Measurements from ENCODE around the gene COL26A1. TPM values are rescaled to one million over a fixed set of nuclear protein-coding genes. Genes with fewer than 3 reads are reported as not detected.

Gene COL26A1
- total RNA-seq, 3 donors from 2014 or later (not counting 1 experiment from before 2014, with no cell fraction given), result 0.16 TPM; not detected in 2

DNA sequence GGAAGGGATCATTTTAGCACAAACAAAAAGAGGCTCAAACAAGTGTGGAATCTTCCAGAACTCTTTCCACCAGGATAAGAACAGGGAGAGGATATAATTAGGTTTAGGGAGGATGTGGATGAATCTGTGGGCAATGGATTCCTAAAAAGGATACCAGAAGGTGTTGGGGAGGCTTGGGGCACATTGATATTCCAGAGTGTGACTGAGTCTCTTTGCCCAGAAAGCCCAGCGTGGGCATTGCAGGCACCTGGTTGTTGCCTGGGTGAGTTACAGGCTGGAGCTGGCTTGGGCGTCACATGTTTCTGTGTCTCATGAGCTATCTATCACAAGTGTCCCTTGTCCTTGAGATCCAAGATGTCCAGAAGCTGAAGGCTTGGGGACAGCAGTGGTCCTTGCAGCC is 3.3 kb downstream of the COL26A1 start:
- intact Hi-C loops (cut with micrococcal nuclease), result loop anchor here (5.0 to 10.0 kb wide), 2 partner anchors 46 to 169 kb away; no protein-coding TSS in a partner anchor
- H3K27me3 Mint-ChIP-seq (ENCODE audit: low read depth in 2 of 2), result peaks cover 25 to 30% of the 10 kb centered on the region in 2 donors
- Histone ChIP-seq H3K4me1 (ENCODE audit: control insufficient read depth, insufficient read depth, low read length) (peaks cover 9% of the 10 kb centered on the region), H3K27me3 (ENCODE audit: control insufficient read depth, insufficient read depth, low read length) (peaks cover 9% of the 10 kb centered on the region), H3K9me3 (ENCODE audit: control insufficient read depth, insufficient read depth, low read length) (no peaks in the 10 kb centered on the region), H3K27ac (ENCODE audit: low read length) (no peak overlapping the region), H3K36me3 (ENCODE audit: control insufficient read depth, insufficient read depth, low read length) (no peaks in the 10 kb centered on the region), H3K4me3 (ENCODE audit: low read length) (no peak overlapping the region)
- ATAC-seq, result no peak
- 85% methylated on average over 2 of the region's 2 CpGs for WGBS (ENCODE audit: insufficient coverage)
- H3K27ac Mint-ChIP-seq, result no peak overlapping the region
- no peaks in the 10 kb centered on the region for H3K9me3 Mint-ChIP-seq
- H3K36me3 Mint-ChIP-seq, result no peaks in the 10 kb centered on the region
- H3K4me3 Mint-ChIP-seq, result no peak overlapping the region
- DNase-seq, result no peak
- H3K4me1 Mint-ChIP-seq, result peaks cover 0 to 5% of the 10 kb centered on the region in 2 donors
- TF ChIP-seq, protein P1, sequence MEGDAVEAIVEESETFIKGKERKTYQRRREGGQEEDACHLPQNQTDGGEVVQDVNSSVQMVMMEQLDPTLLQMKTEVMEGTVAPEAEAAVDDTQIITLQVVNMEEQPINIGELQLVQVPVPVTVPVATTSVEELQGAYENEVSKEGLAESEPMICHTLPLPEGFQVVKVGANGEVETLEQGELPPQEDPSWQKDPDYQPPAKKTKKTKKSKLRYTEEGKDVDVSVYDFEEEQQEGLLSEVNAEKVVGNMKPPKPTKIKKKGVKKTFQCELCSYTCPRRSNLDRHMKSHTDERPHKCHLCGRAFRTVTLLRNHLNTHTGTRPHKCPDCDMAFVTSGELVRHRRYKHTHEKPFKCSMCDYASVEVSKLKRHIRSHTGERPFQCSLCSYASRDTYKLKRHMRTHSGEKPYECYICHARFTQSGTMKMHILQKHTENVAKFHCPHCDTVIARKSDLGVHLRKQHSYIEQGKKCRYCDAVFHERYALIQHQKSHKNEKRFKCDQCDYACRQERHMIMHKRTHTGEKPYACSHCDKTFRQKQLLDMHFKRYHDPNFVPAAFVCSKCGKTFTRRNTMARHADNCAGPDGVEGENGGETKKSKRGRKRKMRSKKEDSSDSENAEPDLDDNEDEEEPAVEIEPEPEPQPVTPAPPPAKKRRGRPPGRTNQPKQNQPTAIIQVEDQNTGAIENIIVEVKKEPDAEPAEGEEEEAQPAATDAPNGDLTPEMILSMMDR (IDR thresholded peaks at IDR 0.05), result no peak

DNA sequence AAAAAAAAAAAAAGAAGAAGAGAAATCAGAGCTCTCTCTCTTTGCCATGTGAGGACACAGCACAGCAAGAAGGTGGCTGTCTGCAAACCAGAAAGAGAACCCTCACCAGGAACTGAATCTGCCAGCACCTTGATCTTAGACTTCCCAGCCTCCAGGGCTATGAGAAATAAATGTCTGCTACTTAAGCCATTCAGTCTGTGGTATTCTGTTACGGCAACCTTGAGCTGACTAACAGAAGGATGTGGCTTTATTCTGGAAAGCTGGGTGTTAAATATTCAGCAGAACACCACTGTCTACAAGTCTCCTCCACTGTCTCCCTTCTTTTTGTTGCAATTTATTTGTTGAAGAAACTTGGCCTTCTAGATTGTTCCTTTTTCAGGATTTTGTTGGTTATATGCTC is 5.0 kb downstream of the COL26A1 start:
- ATAC-seq (peak in 1 of 3 donors; percentile 42), DNase-seq (no peak)
- Histone ChIP-seq H3K9me3 (ENCODE audit: control insufficient read depth, insufficient read depth, low read length) (no peaks in the 10 kb centered on the region), H3K27ac (ENCODE audit: low read length) (no peak overlapping the region), H3K4me1 (ENCODE audit: control insufficient read depth, insufficient read depth, low read length) (peaks cover 6% of the 10 kb centered on the region), H3K36me3 (ENCODE audit: control insufficient read depth, insufficient read depth, low read length) (no peaks in the 10 kb centered on the region), H3K4me3 (ENCODE audit: low read length) (no peak overlapping the region), H3K27me3 (ENCODE audit: control insufficient read depth, insufficient read depth, low read length) (peaks cover 3% of the 10 kb centered on the region)
- intact Hi-C loops (cut with micrococcal nuclease), result loop anchor here (5.0 to 10.0 kb wide), 2 partner anchors 45 to 167 kb away; no protein-coding TSS in a partner anchor
- Mint-ChIP-seq H3K4me3 (no peak overlapping the region), H3K4me1 (peaks cover 0 to 5% of the 10 kb centered on the region in 2 donors), H3K27me3 (ENCODE audit: low read depth in 2 of 2) (peaks cover 37 to 39% of the 10 kb centered on the region in 2 donors), H3K36me3 (no peaks in the 10 kb centered on the region), H3K27ac (no peak overlapping the region), H3K9me3 (no peaks in the 10 kb centered on the region)
- 56% methylated on average over 1 of the region's 1 CpG for WGBS (ENCODE audit: insufficient coverage)
- TF ChIP-seq, protein P1 (IDR thresholded peaks at IDR 0.05), result no peak

DNA sequence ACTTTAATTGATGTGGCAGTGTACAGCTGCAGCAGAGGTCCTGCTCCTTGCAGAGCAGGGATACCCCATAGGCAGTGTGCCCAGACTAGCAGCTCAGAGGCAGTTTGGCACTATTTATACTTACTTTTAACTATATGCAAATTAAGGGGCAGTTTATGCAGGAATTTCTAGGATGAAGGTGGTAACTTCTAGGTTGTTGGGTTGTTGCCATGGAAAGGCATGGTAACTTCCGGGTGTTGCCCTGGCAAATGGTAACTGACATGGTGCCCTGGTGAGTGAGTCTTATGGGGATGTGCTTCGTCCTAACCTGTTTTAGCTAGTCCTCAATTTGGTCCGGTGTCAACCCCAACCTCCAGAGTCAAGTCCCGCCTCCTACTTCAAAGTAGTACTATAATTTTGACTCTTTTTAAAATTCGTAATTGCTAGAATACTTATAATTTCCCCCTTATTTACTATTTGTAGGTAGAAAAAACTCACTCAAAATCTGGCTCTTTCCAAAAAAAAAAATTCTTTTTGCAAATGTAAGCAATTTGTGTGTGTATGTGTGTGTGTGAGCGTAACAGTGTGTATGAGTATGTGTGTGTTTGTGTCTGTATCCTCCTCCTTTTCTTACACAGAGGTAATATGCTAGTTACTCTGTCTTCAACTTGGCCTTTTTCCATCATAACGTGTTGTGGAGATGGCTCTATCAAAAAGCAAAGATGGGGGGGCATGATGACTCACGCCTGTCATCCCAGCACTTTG is 5.9 kb downstream of the COL26A1 start:
- Histone ChIP-seq H3K27me3 (ENCODE audit: control insufficient read depth, insufficient read depth, low read length) (peaks cover 3% of the 10 kb centered on the region), H3K9me3 (ENCODE audit: control insufficient read depth, insufficient read depth, low read length) (no peaks in the 10 kb centered on the region), H3K27ac (ENCODE audit: low read length) (no peak overlapping the region), H3K4me3 (ENCODE audit: low read length) (no peak overlapping the region), H3K4me1 (ENCODE audit: control insufficient read depth, insufficient read depth, low read length) (peaks cover 3% of the 10 kb centered on the region), H3K36me3 (ENCODE audit: control insufficient read depth, insufficient read depth, low read length) (no peaks in the 10 kb centered on the region)
- H3K9me3 Mint-ChIP-seq, result no peaks in the 10 kb centered on the region
- WGBS (ENCODE audit: insufficient coverage), result 78% methylated on average over 3 of the region's 8 CpGs
- peaks cover 39 to 40% of the 10 kb centered on the region in 2 donors for H3K27me3 Mint-ChIP-seq (ENCODE audit: low read depth in 2 of 2)
- H3K36me3 Mint-ChIP-seq, result no peaks in the 10 kb centered on the region
- TF ChIP-seq, protein P1 (IDR thresholded peaks at IDR 0.05), result no peak
- no peak overlapping the region for H3K4me3 Mint-ChIP-seq
- DNase-seq, result no peak
- intact Hi-C loops (cut with micrococcal nuclease), result loop anchor here (5.0 to 10.0 kb wide), 2 partner anchors 44 to 166 kb away; no protein-coding TSS in a partner anchor
- H3K4me1 Mint-ChIP-seq, result peaks cover 0 to 5% of the 10 kb centered on the region in 2 donors
- H3K27ac Mint-ChIP-seq, result no peak overlapping the region
- ATAC-seq, result no peak
